Activated CD4-positive, alpha-beta T cell treated with anti-CD3 and anti-CD28 coated beads, Interleukin-2, amount 50 U/mL, for 24 hours (primary cell): Measurements from ENCODE around the gene PSEN2.
"Not testable (repeated sequence)": the region's sequence is repeated elsewhere in the genome, so short reads cannot be mapped to it uniquely, and the experiment has no call there.

ENCODE experiments used
- DNase-seq, 2 donors: peaks; one replicate each; pipeline ENCODE4 v3.0.0-alpha.2; 2020; ENCODE audit warnings: low read depth in 1 of 2, low spot score in 1 of 2

PSEN2 gene

GRCh38 chr1:226912587-226913176 is 42.3 kb downstream of the PSEN2 start:
- DNase-seq, result peak; percentile 3 to 26

- DNase-seq, result no peak
Measured at GRCh38 chr1:226915672-226915995, 45.2 kb downstream of the PSEN2 start.

GRCh38 chr1:226916497-226916896 is 46.1 kb downstream of the PSEN2 start:
- no peak for DNase-seq

- DNase-seq, result no peak
Measured at GRCh38 chr1:226919587-226919986, 49.2 kb downstream of the PSEN2 start.

- DNase-seq, result no peak
Measured at GRCh38 chr1:226919995-226920394, 49.6 kb downstream of the PSEN2 start.

GRCh38 chr1:226920446-226920894 is 50.1 kb downstream of the PSEN2 start:
- no peak for DNase-seq

- DNase-seq, result no peak
Measured at GRCh38 chr1:226921504-226921903, 51.1 kb downstream of the PSEN2 start.

- DNase-seq, result not testable (repeated sequence)
Measured at GRCh38 chr1:226929260-226930111, 59.1 kb downstream of the PSEN2 start.

GRCh38 chr1:226934483-226935237 is 64.2 kb downstream of the PSEN2 start:
- DNase-seq, result no peak

- no peak for DNase-seq
Measured at GRCh38 chr1:226937940-226938725, 67.7 kb downstream of the PSEN2 start.

GRCh38 chr1:226938903-226939437 is 68.6 kb downstream of the PSEN2 start:
- no peak for DNase-seq

GRCh38 chr1:226939438-226940028 is 69.1 kb downstream of the PSEN2 start:
- DNase-seq, result no peak

- DNase-seq, result peak; percentile 95 to 98
Measured at GRCh38 chr1:226940029-226940805, 69.8 kb downstream of the PSEN2 start, which contains the start of gene COQ8A. Gene COQ8A, plus strand, starts transcription at chr1:226940294. Its CDS starts 21,092 bp downstream, at chr1:226961386.

GRCh38 chr1:226940806-226941067 is 70.3 kb downstream of the PSEN2 start:
- DNase-seq, result no peak

- DNase-seq, result no peak
Measured at GRCh38 chr1:226942392-226942791, 72.0 kb downstream of the PSEN2 start.

GRCh38 chr1:226943156-226943555 is 72.7 kb downstream of the PSEN2 start:
- no peak for DNase-seq

- DNase-seq, result no peak
Measured at GRCh38 chr1:226943927-226944326, 73.5 kb downstream of the PSEN2 start.

GRCh38 chr1:226945106-226945857 is 74.9 kb downstream of the PSEN2 start:
- no peak for DNase-seq
